Cardiac muscle cell (in vitro differentiated cells and primary cell): Measurements from ENCODE around the gene AJM1. TPM values are rescaled to one million over a fixed set of nuclear protein-coding genes. Genes with fewer than 3 reads are reported as not detected.
A peak's percentile ranks its signal among the peaks of the same experiment; 100 is the strongest.
"Not testable (repeated sequence)": the region's sequence is repeated elsewhere in the genome, so short reads cannot be mapped to it uniquely, and the experiment has no call there.

Experiments
- DNase-seq, 2 donors: peaks; one replicate each; pipeline versions ENCODE4 v3.0.0 to v3.0.0-alpha.2; 2010 to 2017; ENCODE audit warnings: low read depth in 1 of 2, low spot score in 1 of 2
- H3K27ac ChIP-seq: fragments of 200-600 bp; sonication (generic); 2 replicates; pipeline ENCODE4 v1.5.1; 2016
- H3K27me3 ChIP-seq: fragments of 200-600 bp; sonication (generic); 2 replicates; pipeline ENCODE4 v1.6.0; 2016; ENCODE audit warnings: control low read depth
- H3K36me3 ChIP-seq: fragments of 200-600 bp; sonication (generic); 2 replicates; pipeline ENCODE4 v1.5.1; 2016; ENCODE audit warnings: control low read depth
- H3K4me1 ChIP-seq: fragments of 200-600 bp; sonication (generic); 2 replicates; pipeline ENCODE4 v1.8.1; 2017; ENCODE audit warnings: low read depth, mild to moderate bottlenecking, mixed run types
- H3K4me3 ChIP-seq: fragments of 200-600 bp; sonication (generic); 2 replicates; pipeline ENCODE4 v1.5.1; 2016; ENCODE audit warnings: mild to moderate bottlenecking
- H3K9me3 ChIP-seq: fragments of 200-600 bp; sonication (generic); 2 replicates; pipeline ENCODE4 v1.5.1; 2017; ENCODE audit warnings: low read depth, mild to moderate bottlenecking, control low read depth
- CTCF ChIP-seq: IDR thresholded peaks from 2 replicates; pipeline ENCODE4 v1.5.1; 2012; ENCODE audit warnings: low read depth, mild to moderate bottlenecking, low read length
- polyA plus RNA-seq: library from polyadenylated mRNA; unstranded; fragments of >200 nt; fragmentation: Nextera tagmentation; extraction: Ambion mirVana; gene quantifications from 2 replicates; pipeline ENCODE4 v1.2.1, GENCODE V29; 2016
- total RNA-seq: library from RNA; depleted of rRNA; stranded (reverse); fragments of >200 nt; gene quantifications from 2 replicates; pipeline ENCODE4 v1.2.3, GENCODE V29; 2016

AJM1 gene
- total and polyA plus RNA-seq, 2 experiments from 2014 or later, result 8.5 to 12.1 TPM

- Histone ChIP-seq H3K4me1 (peaks cover 4% of the 10 kb centered on the region), H3K36me3 (peaks cover 25% of the 10 kb centered on the region), H3K4me3 (no peak overlapping the region), H3K27me3 (no peaks in the 10 kb centered on the region), H3K9me3 (no peaks in the 10 kb centered on the region), H3K27ac (peak overlapping the region; percentile 57)
- no peak for DNase-seq
- TF ChIP-seq CTCF, result no peak
These were observed 6.9 kb upstream of the AJM1 start for GRCh38 chr9:136835162-136835931.

- no peaks in the 10 kb centered on the region for H3K9me3 ChIP-seq
- H3K27ac ChIP-seq, result peak overlapping the region; percentile 57
- no peak overlapping the region for H3K4me3 ChIP-seq
- peaks cover 13% of the 10 kb centered on the region for H3K4me1 ChIP-seq
- H3K36me3 ChIP-seq, result peaks cover 16% of the 10 kb centered on the region
- no peak for DNase-seq
- no peak for TF ChIP-seq CTCF
- H3K27me3 ChIP-seq, result no peaks in the 10 kb centered on the region
These were observed 6.1 kb upstream of the AJM1 start for GRCh38 chr9:136835932-136836904.

- Histone ChIP-seq H3K9me3 (no peaks in the 10 kb centered on the region), H3K4me3 (no peak overlapping the region), H3K36me3 (peaks cover 14% of the 10 kb centered on the region), H3K27me3 (no peaks in the 10 kb centered on the region), H3K27ac (peak overlapping the region; percentile 88), H3K4me1 (peaks cover 21% of the 10 kb centered on the region)
- DNase-seq, result no peak
- TF ChIP-seq CTCF, result no peak
These were observed 5.0 kb upstream of the AJM1 start for GRCh38 chr9:136837146-136837855.

- peaks cover 21% of the 10 kb centered on the region for H3K4me1 ChIP-seq
- H3K4me3 ChIP-seq, H3K27me3 ChIP-seq, H3K9me3 ChIP-seq, H3K36me3 ChIP-seq, DNase-seq: not testable (repeated sequence)
- peak overlapping the region; percentile 88 for H3K27ac ChIP-seq
These were observed 4.4 kb upstream of the AJM1 start for GRCh38 chr9:136837856-136838277.

GRCh38 chr9:136838314-136839228 lies 3.7 kb upstream of the AJM1 start:
- Histone ChIP-seq H3K27ac (peak overlapping the region; percentile 88), H3K27me3 (no peaks in the 10 kb centered on the region), H3K9me3 (no peaks in the 10 kb centered on the region), H3K36me3 (peaks cover 9% of the 10 kb centered on the region), H3K4me3 (no peak overlapping the region), H3K4me1 (peaks cover 27% of the 10 kb centered on the region)
- DNase-seq, result no peak
- TF ChIP-seq CTCF, result no peak
